Right atrium auricular region (tissue), 2 donors: ENCODE results near the gene DSTN. TPM values are rescaled to one million over a fixed set of nuclear protein-coding genes. Genes with fewer than 3 reads are reported as not detected.

Experiments used
- DNase-seq: peaks from one replicate; pipeline ENCODE4 v3.0.0-alpha.2; 2019; ENCODE audit warnings: low spot score
- H3K27ac ChIP-seq, 2 donors: fragments of 200-600 bp; sonication (generic); 1 replicate in 1 of 2; 2 replicates in 1 of 2; pipeline ENCODE4 v1.5.1; 2016 to 2019
- H3K27me3 ChIP-seq, 2 donors: fragments of 200-600 bp; sonication (generic); one replicate each; pipeline versions ENCODE4 v1.5.1 to v1.6.0; 2017 to 2019
- H3K36me3 ChIP-seq: fragments of 200-600 bp; sonication (generic); one replicate; pipeline ENCODE4 v1.5.1; 2016
- H3K4me1 ChIP-seq, 2 donors: fragments of 200-600 bp; sonication (generic); one replicate each; pipeline versions ENCODE4 v1.5.1 to v1.6.0; 2017 to 2019
- H3K4me3 ChIP-seq, 2 donors: fragments of 200-600 bp; sonication (generic); 1 replicate in 1 of 2; 2 replicates in 1 of 2; pipeline ENCODE4 v1.5.1; 2017 to 2019; ENCODE audit warnings: mild to moderate bottlenecking in 1 of 2, moderate library complexity in 1 of 2
- H3K9me3 ChIP-seq, 2 donors: fragments of 200-600 bp; sonication (generic); one replicate each; pipeline ENCODE4 v1.5.1; 2019
- CTCF ChIP-seq, 2 donors: fragments of 200-600 bp; sonication (generic); IDR thresholded peaks; one replicate each; pipeline ENCODE4 v1.5.1; 2019; ENCODE audit warnings: antibody characterized with exemption in 2 of 2
- total RNA-seq, 2 donors: library from RNA; depleted of rRNA; stranded (reverse); fragments of >200 nt; gene quantifications; one replicate each; pipeline ENCODE4 v1.1.0, GENCODE V29; 2016

The DSTN gene
- total RNA-seq, 2 donors from 2014 or later: 585 to 760 TPM

GRCh38 chr20:17525650-17526049 lies 44.2 kb upstream of the DSTN start:
- no peaks in the 10 kb centered on the region for H3K36me3 ChIP-seq
- no peak overlapping the region for H3K27ac ChIP-seq
- H3K27me3 ChIP-seq: no peaks in the 10 kb centered on the region
- no peak for TF ChIP-seq CTCF (IDR thresholded peaks at IDR 0.05)
- no peaks in the 10 kb centered on the region for H3K4me1 ChIP-seq
- no peaks in the 10 kb centered on the region for H3K9me3 ChIP-seq
- no peak overlapping the region for H3K4me3 ChIP-seq
- no peak for DNase-seq

GRCh38 chr20:17529586-17529985 lies 40.3 kb upstream of the DSTN start:
- no peak for TF ChIP-seq CTCF (IDR thresholded peaks at IDR 0.05)
- no peaks in the 10 kb centered on the region for H3K27me3 ChIP-seq
- H3K36me3 ChIP-seq: no peaks in the 10 kb centered on the region
- DNase-seq: no peak
- peaks cover 0 to 9% of the 10 kb centered on the region in 2 donors for H3K4me1 ChIP-seq
- H3K4me3 ChIP-seq: no peak overlapping the region
- no peaks in the 10 kb centered on the region for H3K9me3 ChIP-seq
- H3K27ac ChIP-seq: no peak overlapping the region

GRCh38 chr20:17530153-17530552 lies 39.7 kb upstream of the DSTN start:
- H3K4me3 ChIP-seq: no peak overlapping the region
- no peak for DNase-seq
- H3K27ac ChIP-seq: no peak overlapping the region

GRCh38 chr20:17530716-17531664 lies 38.9 kb upstream of the DSTN start, which contains the start of gene BFSP1:
BFSP1 (minus strand) TSS chr20:17531379; CDS start chr20:17531329, 50 bp downstream.
- Histone ChIP-seq H3K27ac (peak within 1 kb of the TSS in 1 of 2 donors; percentile 35), H3K4me1 (peaks cover 0 to 9% of the 10 kb centered on the region in 2 donors), H3K27me3 (no peaks in the 10 kb centered on the region), H3K36me3 (no peaks in the 10 kb centered on the region), H3K4me3 (peak within 1 kb of the TSS; percentile 42 to 57), H3K9me3 (no peaks in the 10 kb centered on the region)
- no peak for DNase-seq
- TF ChIP-seq CTCF (IDR thresholded peaks at IDR 0.05): peak in 1 of 2 donors; percentile 12

More at GRCh38 chr20:17530153-17530552, 39.7 kb upstream of the DSTN start:
- H3K36me3 ChIP-seq: no peaks in the 10 kb centered on the region
- peaks cover 0 to 9% of the 10 kb centered on the region in 2 donors for H3K4me1 ChIP-seq
- no peaks in the 10 kb centered on the region for H3K27me3 ChIP-seq
- TF ChIP-seq CTCF (IDR thresholded peaks at IDR 0.05): no peak
- H3K9me3 ChIP-seq: no peaks in the 10 kb centered on the region

- H3K27ac ChIP-seq: peak overlapping the region in 1 of 2 donors; percentile 35
- DNase-seq: no peak
Observed at GRCh38 chr20:17531665-17532025, 38.2 kb upstream of the DSTN start.

More at GRCh38 chr20:17531665-17532025, 38.2 kb upstream of the DSTN start:
- Histone ChIP-seq H3K4me3 (peak overlapping the region; percentile 42 to 57), H3K27me3 (no peaks in the 10 kb centered on the region), H3K36me3 (no peaks in the 10 kb centered on the region), H3K9me3 (no peaks in the 10 kb centered on the region), H3K4me1 (peaks cover 0 to 9% of the 10 kb centered on the region in 2 donors)
- TF ChIP-seq CTCF (IDR thresholded peaks at IDR 0.05): no peak
